Endothelial cell of umbilical vein (primary cell): ENCODE data around the gene CILP2. TPM values are rescaled to one million over a fixed set of nuclear protein-coding genes. Genes with fewer than 3 reads are reported as not detected.

Experiments
- BruUV-seq: library from RNA; stranded (reverse); fragments of 400-500 nt; replicated peaks from 2 replicates; lab custom pipeline; 2021; lab: Mats Ljungman, UMichigan
- CTCF ChIA-PET: fragments of 300-600, 350-600 bp; sonication (Branson Sonifier 250); formaldehyde crosslinking; loops from one replicate; lab custom pipeline; 2021; ENCODE audit warnings: antibody characterized with exemption, inconsistent platforms; lab: Charles Lee
- POLR2A ChIA-PET: fragments of 300-600, 350-600 bp; sonication (Branson Sonifier 250); formaldehyde crosslinking; loops from one replicate; lab custom pipeline; 2021; ENCODE audit warnings: antibody characterized with exemption, inconsistent platforms; lab: Charles Lee
- DNase-seq: peaks from one replicate; pipeline ENCODE4 v3.0.0-alpha.2; 2011; ENCODE audit warnings: low read depth, low spot score
- FAIRE-seq: peaks from 2 replicates; lab custom pipeline; 2011; peaks lifted over from hg19 to GRCh38; lab: Jason Lieb, UNC
- H2AFZ ChIP-seq: 2 replicates; pipeline ENCODE4 v1.6.0; 2012; ENCODE audit warnings: low read depth, low read length, control low read depth, inconsistent platforms
- H3K27ac ChIP-seq: 2 replicates; pipeline ENCODE4 v1.5.1; 2011; ENCODE audit warnings: low read depth, mild to moderate bottlenecking, control low read depth, low read length, moderate library complexity; ENCODE audit not compliant: insufficient read depth
- H3K27me3 ChIP-seq, 2 experiments: 2 replicates each; pipeline versions ENCODE4 v1.6.0 to v1.6.1; 2011; ENCODE audit warnings: low read length in 2 of 2, mixed read lengths in 1 of 2; ENCODE audit not compliant: control insufficient read depth in 2 of 2, insufficient read depth in 2 of 2
- H3K36me3 ChIP-seq, 2 experiments: 2 replicates in 1 of 2; 3 replicates in 1 of 2; pipeline ENCODE4 v1.5.1; 2011; ENCODE audit warnings: low read length in 2 of 2, mild to moderate bottlenecking in 1 of 2, moderate library complexity in 1 of 2; ENCODE audit not compliant: control insufficient read depth in 2 of 2, insufficient read depth in 2 of 2; ENCODE audit errors: extremely low read depth in 1 of 2
- H3K4me1 ChIP-seq: 3 replicates; pipeline ENCODE4 v1.5.1; 2011; ENCODE audit warnings: mild to moderate bottlenecking, low read length; ENCODE audit not compliant: control insufficient read depth, insufficient read depth; ENCODE audit errors: extremely low read depth
- H3K4me2 ChIP-seq: 2 replicates; pipeline ENCODE4 v1.6.1; 2011; ENCODE audit warnings: low read length, control low read depth, mixed read lengths; ENCODE audit not compliant: insufficient read depth
- H3K4me3 ChIP-seq, 3 experiments: fragments of 200-600 bp in 1 of 3; sonication (generic), shearing (Covaris generic) in 1 of 3; replicated peaks in 1 of 3; 2 replicates each; pipeline ENCODE4 v1.5.1; 2011 to 2016; ENCODE audit warnings: control low read depth in 3 of 3, low read length in 3 of 3, mild to moderate bottlenecking in 2 of 3, inconsistent platforms in 1 of 3, low read depth in 1 of 3, moderate library complexity in 1 of 3; ENCODE audit not compliant: insufficient read depth in 1 of 3
- H3K79me2 ChIP-seq: 2 replicates; pipeline ENCODE4 v1.6.0; 2012; ENCODE audit warnings: low read length, inconsistent platforms; ENCODE audit not compliant: control insufficient read depth, insufficient read depth
- H3K9ac ChIP-seq: replicated peaks from 2 replicates; pipeline ENCODE3; 2011; ENCODE audit warnings: low read length, control low read depth; ENCODE audit not compliant: insufficient read depth; ENCODE audit errors: extremely low read depth
- H3K9me1 ChIP-seq: replicated peaks from 3 replicates; pipeline ENCODE4 v1.6.0; 2011; ENCODE audit warnings: mild to moderate bottlenecking, low read length; ENCODE audit not compliant: control insufficient read depth, insufficient read depth; ENCODE audit errors: extremely low read depth
- H3K9me3 ChIP-seq: replicated peaks from 2 replicates; pipeline ENCODE4 v1.5.1; 2012; ENCODE audit warnings: low read length, inconsistent platforms; ENCODE audit not compliant: control insufficient read depth, insufficient read depth
- H4K20me1 ChIP-seq: replicated peaks from 2 replicates; pipeline ENCODE3; 2011; ENCODE audit warnings: mild to moderate bottlenecking, low read length; ENCODE audit not compliant: control insufficient read depth, insufficient read depth; ENCODE audit errors: extremely low read depth
- CTCF ChIP-seq, 2 donors: IDR thresholded peaks; 1 replicate in 1 of 2; 2 replicates in 1 of 2; pipeline ENCODE4 v1.5.1; 2011; ENCODE audit warnings: low read length in 2 of 2, mild to moderate bottlenecking in 2 of 2, moderate library complexity in 2 of 2, control low read depth in 1 of 2, inconsistent platforms in 1 of 2, low read depth in 1 of 2; ENCODE audit not compliant: insufficient read depth in 1 of 2; ENCODE audit errors: extremely low read depth in 1 of 2
- EZH2 ChIP-seq: IDR thresholded peaks from 2 replicates; pipeline ENCODE4 v1.6.1; 2012; ENCODE audit warnings: borderline replicate concordance, low read depth, mild to moderate bottlenecking, moderate library complexity, low read length, inconsistent platforms; ENCODE audit not compliant: severe bottlenecking
- FOS ChIP-seq: IDR thresholded peaks from 2 replicates; pipeline ENCODE4 v1.6.1; 2011; ENCODE audit warnings: mild to moderate bottlenecking, low read length, moderate library complexity, borderline replicate concordance; ENCODE audit not compliant: insufficient read depth
- GATA2 ChIP-seq: IDR thresholded peaks from 2 replicates; pipeline ENCODE4 v1.7.0; 2011; ENCODE audit warnings: low read depth, mild to moderate bottlenecking, moderate library complexity, mixed read lengths, low read length; ENCODE audit not compliant: insufficient read length, insufficient read depth
- JUN ChIP-seq: IDR thresholded peaks from 2 replicates; pipeline ENCODE4 v1.6.1; 2011; ENCODE audit warnings: borderline replicate concordance, low read depth; ENCODE audit not compliant: insufficient read length, insufficient read depth
- MAX ChIP-seq: IDR thresholded peaks from 2 replicates; pipeline ENCODE4 v1.6.1; 2011; ENCODE audit not compliant: insufficient read depth, insufficient read length
- MYC ChIP-seq: IDR thresholded peaks from one replicate; pipeline ENCODE4 v1.6.1; 2011; ENCODE audit warnings: mild to moderate bottlenecking, low read depth, low read length
- POLR2A ChIP-seq: IDR thresholded peaks from 2 replicates; pipeline ENCODE4 v1.6.1; 2012; ENCODE audit warnings: low read depth, mild to moderate bottlenecking, control low read depth, low read length
- POLR2AphosphoS5 ChIP-seq: IDR thresholded peaks from 2 replicates; pipeline ENCODE4 v1.6.1; 2012; ENCODE audit warnings: low read depth, mild to moderate bottlenecking, control low read depth, low read length, moderate library complexity; ENCODE audit not compliant: insufficient read depth
- dilution Hi-C: fragments of 300-500 bp; cut with MboI; formaldehyde crosslinking; loops from one replicate; pipeline ENCODE4 v1.15.0; 2019; ENCODE audit warnings: low sequenced_read_pairs; ENCODE audit not compliant: extremely low pct_ligation_motif_present
- intact Hi-C: fragments of 100-400 bp; cut with micrococcal nuclease; formaldehyde crosslinking; loops from one replicate; pipeline ENCODE4 v1.10.0; 2022
- polyA plus RNA-seq, 4 experiments: library from polyadenylated mRNA; depleted of rRNA in 3 of 4; stranded (reverse) in 3 of 4; unstranded in 1 of 4; fragments of >200 nt; gene quantifications; 2 replicates each; pipeline versions ENCODE4 v1.2.1 to v1.2.3, GENCODE V29; 2011 to 2012; ENCODE audit warnings: missing spikeins in 1 of 4
- total RNA-seq: library from RNA; stranded (reverse); gene quantifications from 2 replicates; pipeline ENCODE4 v1.2.3, GENCODE V29; 2021

Gene CILP2
- total and polyA plus RNA-seq, 2 donors (not counting 3 experiments of a cell fraction or from before 2014, with no cell fraction given): 0.01 TPM; not detected in 1

- no peak for DNase-seq
- no TSS peak for BruUV-seq
- dilution Hi-C loops: no loop called here
Observed at GRCh38 chr19:19559931-19560330, 21.9 kb downstream of the CILP2 start.

More at GRCh38 chr19:19559931-19560330, 21.9 kb downstream of the CILP2 start:
- no peak for FAIRE-seq
- Histone ChIP-seq H3K9me3 (no peaks in the 10 kb centered on the region), H3K4me2 (no peak overlapping the region), H3K27me3 (no peaks in the 10 kb centered on the region), H3K79me2 (no peaks in the 10 kb centered on the region), H3K4me1 (no peaks in the 10 kb centered on the region), H3K27ac (no peak overlapping the region), H2AFZ (no peak overlapping the region), H3K4me3 (no peak overlapping the region), H3K9me1 (no peaks in the 10 kb centered on the region), H4K20me1 (no peaks in the 10 kb centered on the region), H3K36me3 (no peaks in the 10 kb centered on the region), H3K9ac (no peak overlapping the region)
- ChIA-PET CTCF (no interaction called here), POLR2A (no interaction called here)
- TF ChIP-seq POLR2AphosphoS5 (no peak), FOS (no peak), EZH2 (no peak), GATA2 (no peak), MAX (no peak), CTCF (IDR thresholded peaks at IDR 0.05; ENCODE audit: extremely low read depth in 1 of 2, insufficient read depth in 1 of 2, low read depth in 1 of 2, low read length in 2 of 2) (no peak), POLR2A (no peak), MYC (no peak), JUN (no peak)
- intact Hi-C loops: no loop called here
